CD4-positive, alpha-beta T cell (primary cell): ENCODE results near the gene LILRA1. TPM values are rescaled to one million over a fixed set of nuclear protein-coding genes. Genes with fewer than 3 reads are reported as not detected.

Experiments used
- ATAC-seq: fragments of 200-7000 bp; cut with Tn5 transposase; one replicate; pipeline ENCODE4 v1.10.0; 2022; ENCODE audit warnings: mild to moderate bottlenecking; ENCODE audit not compliant: poor library complexity
- CTCF ChIA-PET: fragments of 350-600 bp; sonication (Branson Sonifier 250); formaldehyde crosslinking; loops from one replicate; lab custom pipeline; 2021; ENCODE audit warnings: antibody characterized with exemption, inconsistent platforms; lab: Charles Lee
- POLR2A ChIA-PET: fragments of 350-600 bp; sonication (Branson Sonifier 250); formaldehyde crosslinking; loops from one replicate; lab custom pipeline; 2021; ENCODE audit warnings: antibody characterized with exemption, inconsistent platforms; lab: Charles Lee
- DNase-seq, 14 experiments: peaks; one replicate each; pipeline ENCODE4 v3.0.0-alpha.2; 2013 to 2020; ENCODE audit warnings: mixed read lengths in 2 of 14
- H3K27ac ChIP-seq, 2 donors: one replicate each; pipeline versions ENCODE4 v1.5.1 to v1.7.0; 2013; ENCODE audit warnings: low read length in 2 of 2, low read depth in 1 of 2, mild to moderate bottlenecking in 1 of 2
- H3K27me3 ChIP-seq, 2 experiments: 1 replicate in 1 of 2; 2 replicates in 1 of 2; pipeline versions ENCODE4 v1.6.1 to v1.7.0; 2013; ENCODE audit warnings: low read length in 2 of 2, control low read depth in 1 of 2, mild to moderate bottlenecking in 1 of 2, moderate library complexity in 1 of 2; ENCODE audit not compliant: insufficient read depth in 2 of 2, control insufficient read depth in 1 of 2
- H3K36me3 ChIP-seq: one replicate; pipeline ENCODE4 v1.6.1; 2013; ENCODE audit warnings: low read length, control low read depth; ENCODE audit not compliant: insufficient read depth
- H3K4me1 ChIP-seq: one replicate; pipeline ENCODE4 v1.6.1; 2013; ENCODE audit warnings: low read length, control low read depth; ENCODE audit not compliant: insufficient read depth
- H3K4me3 ChIP-seq: one replicate; pipeline ENCODE4 v1.5.1; 2013; ENCODE audit warnings: mild to moderate bottlenecking, low read length, moderate library complexity
- H3K9me3 ChIP-seq, 2 experiments: 1 replicate in 1 of 2; 2 replicates in 1 of 2; pipeline versions ENCODE4 v1.6.1 to v1.7.0; 2013; ENCODE audit warnings: low read length in 2 of 2, mild to moderate bottlenecking in 2 of 2, control low read depth in 1 of 2, moderate library complexity in 1 of 2; ENCODE audit not compliant: control insufficient read depth in 1 of 2, insufficient read depth in 1 of 2
- H3K27ac Mint-ChIP-seq: one replicate; pipeline ENCODE4 v1.8.0; 2020; ENCODE audit warnings: mixed read lengths
- H3K27me3 Mint-ChIP-seq: one replicate; pipeline ENCODE4 v1.8.0; 2021; ENCODE audit warnings: mixed read lengths
- H3K36me3 Mint-ChIP-seq: one replicate; pipeline ENCODE4 v1.8.0; 2021; ENCODE audit warnings: low read depth, mixed read lengths
- H3K4me1 Mint-ChIP-seq: one replicate; pipeline ENCODE4 v1.8.0; 2021; ENCODE audit warnings: low read depth, mixed read lengths
- H3K4me3 Mint-ChIP-seq: one replicate; pipeline ENCODE4 v1.8.0; 2020; ENCODE audit warnings: mild to moderate bottlenecking, mixed read lengths
- H3K9me3 Mint-ChIP-seq: one replicate; pipeline ENCODE4 v1.8.0; 2020; ENCODE audit warnings: mixed read lengths
- CTCF ChIP-seq: fragments of 200-600 bp; IDR thresholded peaks from one replicate; pipeline ENCODE4 v1.8.0; 2022; ENCODE audit warnings: antibody characterized with exemption, mild to moderate bottlenecking
- intact Hi-C, 2 experiments: fragments of 100-400 bp; cut with DNase I in 1 of 2; cut with micrococcal nuclease in 1 of 2; formaldehyde crosslinking; loops; one replicate each; pipeline versions ENCODE4 v1.15.1 to v1.9.0; 2023 to 2025; cut with DNase I, micrococcal nuclease
- total RNA-seq, 174 experiments: library from RNA in 2 of 174; stranded (reverse) in 2 of 174; gene quantifications; one replicate each; pipeline ENCODE4 v1.2.3 and lab custom pipeline; 2021 to 2026

The LILRA1 gene
- total RNA-seq, 2 experiments from 2014 or later, result 0.27 to 0.36 TPM

- H3K27ac Mint-ChIP-seq, result no peak overlapping the region
- no peaks in the 10 kb centered on the region for H3K4me1 ChIP-seq
- H3K9me3 ChIP-seq, result peaks cover 0 to 4% of the 10 kb centered on the region in 2 experiments
- H3K4me1 Mint-ChIP-seq, result no peaks in the 10 kb centered on the region
- TF ChIP-seq CTCF, result no peak
- H3K4me3 Mint-ChIP-seq, result no peak overlapping the region
- no peaks in the 10 kb centered on the region for H3K27me3 ChIP-seq
- intact Hi-C loops, result no loop called here
- H3K27me3 Mint-ChIP-seq, result no peaks in the 10 kb centered on the region
- CTCF ChIA-PET, result no interaction called here
- POLR2A ChIA-PET, result no interaction called here
- H3K27ac ChIP-seq, result no peak overlapping the region
- no peak overlapping the region for H3K4me3 ChIP-seq
- no peak for ATAC-seq
- no peaks in the 10 kb centered on the region for H3K36me3 ChIP-seq
- H3K36me3 Mint-ChIP-seq, result no peaks in the 10 kb centered on the region
- no peaks in the 10 kb centered on the region for H3K9me3 Mint-ChIP-seq
- no peak for DNase-seq
These were observed 22.6 kb downstream of the LILRA1 start for GRCh38 chr19:54616057-54616456.

DNA sequence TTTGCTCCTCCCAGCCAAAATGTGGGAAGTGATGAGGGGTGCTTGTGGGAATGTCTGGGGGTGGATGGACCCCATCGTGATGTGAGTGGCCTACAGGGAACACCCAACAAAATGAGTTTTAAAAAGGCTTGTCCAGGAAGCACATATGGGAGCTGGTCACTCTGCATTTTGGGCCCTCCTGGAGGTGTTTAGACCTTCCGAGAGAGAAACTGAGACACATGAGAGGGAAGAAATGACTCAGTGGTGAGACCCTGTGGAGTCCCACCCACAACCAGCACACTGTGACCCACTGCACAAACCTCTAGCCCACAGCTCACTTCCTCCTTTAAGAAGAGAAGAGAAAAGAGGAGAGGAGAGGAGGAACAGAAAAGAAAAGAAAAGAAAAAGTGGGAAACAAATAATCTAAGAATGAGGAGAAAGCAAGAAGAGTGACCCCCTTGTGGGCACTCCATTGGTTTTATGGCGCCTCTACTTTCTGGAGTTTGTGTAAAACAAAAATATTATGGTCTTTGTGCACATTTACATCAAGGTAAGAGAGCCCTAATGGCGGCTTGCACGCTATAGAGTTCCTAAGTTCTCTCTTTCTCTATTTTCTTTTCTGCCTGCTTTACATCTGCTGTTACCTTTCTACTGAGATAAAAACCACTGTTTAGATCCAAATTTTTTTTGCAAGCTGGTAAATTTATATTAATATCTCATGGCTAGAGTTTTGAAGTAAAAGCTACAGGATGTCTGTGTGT is 23.6 kb downstream of the LILRA1 start:
- DNase-seq (peak in 1 of 14 experiments; percentile 41), ATAC-seq (no peak)
- no peaks in the 10 kb centered on the region for H3K4me1 ChIP-seq
- H3K27ac ChIP-seq, result no peak overlapping the region
- POLR2A ChIA-PET, result no interaction called here
- Mint-ChIP-seq H3K4me3 (no peak overlapping the region), H3K9me3 (no peaks in the 10 kb centered on the region), H3K4me1 (no peaks in the 10 kb centered on the region), H3K27ac (no peak overlapping the region), H3K36me3 (no peaks in the 10 kb centered on the region), H3K27me3 (no peaks in the 10 kb centered on the region)
- TF ChIP-seq CTCF, result no peak
- H3K9me3 ChIP-seq, result peaks cover 0 to 4% of the 10 kb centered on the region in 2 experiments
- no peak overlapping the region for H3K4me3 ChIP-seq
- H3K27me3 ChIP-seq, result no peaks in the 10 kb centered on the region
- no peaks in the 10 kb centered on the region for H3K36me3 ChIP-seq
- CTCF ChIA-PET, result no interaction called here
- intact Hi-C loops, result no loop called here

DNA sequence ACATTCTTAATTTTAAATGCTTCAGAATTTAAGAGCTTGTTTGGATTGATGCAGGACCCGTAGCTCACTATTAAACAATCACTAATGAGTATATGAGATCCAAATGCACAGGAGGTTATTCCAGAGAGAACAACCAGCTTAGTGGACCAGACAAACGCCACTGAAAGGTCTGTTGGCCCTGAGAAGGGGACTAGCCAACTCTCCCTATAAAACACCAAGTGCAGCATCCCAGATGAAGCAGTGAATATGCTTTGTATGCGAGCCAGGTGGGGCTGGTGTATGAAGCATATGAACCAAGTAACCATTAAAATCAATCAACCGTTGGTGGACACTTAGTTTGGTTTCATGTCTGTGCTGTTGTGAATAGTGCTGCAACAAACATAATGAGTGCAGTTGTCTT is 27.0 kb downstream of the LILRA1 start:
- no peak overlapping the region for H3K27ac Mint-ChIP-seq
- TF ChIP-seq CTCF, result no peak
- no peaks in the 10 kb centered on the region for H3K27me3 Mint-ChIP-seq
- no peaks in the 10 kb centered on the region for H3K36me3 Mint-ChIP-seq
- Histone ChIP-seq H3K4me1 (peaks cover 2% of the 10 kb centered on the region), H3K9me3 (no peaks in the 10 kb centered on the region), H3K27ac (no peak overlapping the region), H3K27me3 (no peaks in the 10 kb centered on the region), H3K4me3 (no peak overlapping the region), H3K36me3 (no peaks in the 10 kb centered on the region)
- ChIA-PET POLR2A (no interaction called here), CTCF (no interaction called here)
- H3K4me1 Mint-ChIP-seq, result no peaks in the 10 kb centered on the region
- ATAC-seq, result no peak
- no peaks in the 10 kb centered on the region for H3K9me3 Mint-ChIP-seq
- intact Hi-C loops, result no loop called here
- no peak overlapping the region for H3K4me3 Mint-ChIP-seq
- DNase-seq, result no peak
